Inferior parietal cortex (tissue), 1 donor: Measurements from ENCODE around the gene PDLIM5.
"Not testable (repeated sequence)": the region's sequence is repeated elsewhere in the genome, so short reads cannot be mapped to it uniquely, and the experiment has no call there.

ENCODE experiments used
- DNase-seq: peaks from one replicate; pipeline ENCODE4 v3.0.0-alpha.2; 2016; ENCODE audit errors: extremely low spot score

Gene PDLIM5

GRCh38 chr4:94528792-94529451, 77.2 kb downstream of the PDLIM5 start:
- DNase-seq = no peak

GRCh38 chr4:94530073-94530472, 78.3 kb downstream of the PDLIM5 start:
- DNase-seq = no peak

- no peak for DNase-seq
These were observed 80.4 kb downstream of the PDLIM5 start for GRCh38 chr4:94531991-94532789.

- no peak for DNase-seq
These were observed 81.9 kb downstream of the PDLIM5 start for GRCh38 chr4:94533405-94534223.

GRCh38 chr4:94534401-94535312, 82.9 kb downstream of the PDLIM5 start:
- no peak for DNase-seq

- no peak for DNase-seq
These were observed 84.3 kb downstream of the PDLIM5 start for GRCh38 chr4:94536049-94536448.

- DNase-seq = no peak
These were observed 85.1 kb downstream of the PDLIM5 start for GRCh38 chr4:94536649-94537469.

- DNase-seq = no peak
These were observed 86.3 kb downstream of the PDLIM5 start for GRCh38 chr4:94537921-94538628.

- DNase-seq = no peak
These were observed 88.7 kb downstream of the PDLIM5 start for GRCh38 chr4:94540476-94540875.

GRCh38 chr4:94544811-94545210, 93.1 kb downstream of the PDLIM5 start:
- no peak for DNase-seq

- DNase-seq = no peak
These were observed 93.6 kb downstream of the PDLIM5 start for GRCh38 chr4:94545296-94545695.

GRCh38 chr4:94546949-94547348, 95.2 kb downstream of the PDLIM5 start:
- no peak for DNase-seq

- DNase-seq = no peak
These were observed 96.8 kb downstream of the PDLIM5 start for GRCh38 chr4:94548571-94548970.

- no peak for DNase-seq
These were observed 98.6 kb downstream of the PDLIM5 start for GRCh38 chr4:94550352-94550751.

GRCh38 chr4:94550851-94551250, 99.1 kb downstream of the PDLIM5 start:
- DNase-seq = no peak

GRCh38 chr4:94551643-94552564, 100.2 kb downstream of the PDLIM5 start:
- DNase-seq = no peak

GRCh38 chr4:94556047-94556446, 104.3 kb downstream of the PDLIM5 start:
- not testable (repeated sequence) for DNase-seq

- not testable (repeated sequence) for DNase-seq
These were observed 105.9 kb downstream of the PDLIM5 start for GRCh38 chr4:94557632-94558031.
